HG02943 (cell line): ENCODE measurements around the gene IKBIP.
"Not testable (repeated sequence)": the region's sequence is repeated elsewhere in the genome, so short reads cannot be mapped to it uniquely, and the experiment has no call there.

Experiments used
- ATAC-seq: cut with Tn5 transposase; IDR thresholded peaks from one replicate; pipeline ENCODE4 v1.9.1; 2021; ENCODE audit warnings: mild to moderate bottlenecking, low read depth, moderate library complexity; ENCODE audit not compliant: unreplicated experiment

The IKBIP gene, protein sequence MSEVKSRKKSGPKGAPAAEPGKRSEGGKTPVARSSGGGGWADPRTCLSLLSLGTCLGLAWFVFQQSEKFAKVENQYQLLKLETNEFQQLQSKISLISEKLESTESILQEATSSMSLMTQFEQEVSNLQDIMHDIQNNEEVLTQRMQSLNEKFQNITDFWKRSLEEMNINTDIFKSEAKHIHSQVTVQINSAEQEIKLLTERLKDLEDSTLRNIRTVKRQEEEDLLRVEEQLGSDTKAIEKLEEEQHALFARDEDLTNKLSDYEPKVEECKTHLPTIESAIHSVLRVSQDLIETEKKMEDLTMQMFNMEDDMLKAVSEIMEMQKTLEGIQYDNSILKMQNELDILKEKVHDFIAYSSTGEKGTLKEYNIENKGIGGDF

GRCh38 chr12:98644712-98645571 lies at the start of gene IKBIP, which contains the start of gene APAF1:
Gene IKBIP, minus strand, starts transcription at chr12:98644788. Its CDS starts 87 bp downstream, at chr12:98644701.
Gene APAF1, plus strand, starts transcription at chr12:98645290. Its CDS starts 3,070 bp downstream, at chr12:98648360.
- peak; percentile 86 for ATAC-seq

DNA sequence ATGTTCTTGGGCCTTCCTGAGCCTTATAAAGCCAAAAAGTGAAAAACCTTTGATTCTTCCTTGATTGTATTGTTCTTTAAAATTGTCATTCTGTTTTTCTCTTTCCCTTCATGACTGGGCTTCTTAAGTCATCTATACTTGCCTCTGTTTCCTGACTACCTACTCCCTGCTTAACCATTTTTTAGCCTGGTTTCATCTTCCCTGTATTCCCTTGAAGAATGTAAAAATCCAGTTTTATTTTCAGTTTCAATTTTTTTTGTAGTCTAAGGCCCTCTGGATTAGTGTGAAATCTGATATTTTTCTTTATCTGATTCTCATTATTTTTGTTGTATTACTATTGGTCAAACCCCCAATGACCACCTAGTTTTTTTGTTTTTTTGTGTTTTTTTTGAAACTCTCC lies 46.8 kb upstream of the IKBIP start:
- ATAC-seq: no peak

DNA sequence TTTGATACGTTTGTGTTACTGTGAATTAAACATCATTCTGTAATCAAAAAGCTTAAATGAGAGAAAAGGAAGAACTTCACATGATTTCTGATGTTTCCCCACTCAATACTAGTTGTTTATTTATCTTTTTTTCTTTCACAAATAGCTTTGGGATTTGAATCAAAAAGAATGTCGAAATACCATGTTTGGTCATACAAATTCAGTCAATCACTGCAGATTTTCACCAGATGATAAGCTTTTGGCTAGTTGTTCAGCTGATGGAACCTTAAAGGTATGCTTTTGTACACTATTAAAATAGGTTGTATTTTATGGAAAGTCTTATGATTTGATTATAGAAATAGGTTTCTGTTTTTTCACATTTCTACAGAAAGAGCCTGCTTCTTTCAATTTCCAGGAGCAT lies 42.0 kb upstream of the IKBIP start:
- no peak for ATAC-seq

GRCh38 chr12:98684199-98684598 lies 39.6 kb upstream of the IKBIP start:
- no peak for ATAC-seq

DNA sequence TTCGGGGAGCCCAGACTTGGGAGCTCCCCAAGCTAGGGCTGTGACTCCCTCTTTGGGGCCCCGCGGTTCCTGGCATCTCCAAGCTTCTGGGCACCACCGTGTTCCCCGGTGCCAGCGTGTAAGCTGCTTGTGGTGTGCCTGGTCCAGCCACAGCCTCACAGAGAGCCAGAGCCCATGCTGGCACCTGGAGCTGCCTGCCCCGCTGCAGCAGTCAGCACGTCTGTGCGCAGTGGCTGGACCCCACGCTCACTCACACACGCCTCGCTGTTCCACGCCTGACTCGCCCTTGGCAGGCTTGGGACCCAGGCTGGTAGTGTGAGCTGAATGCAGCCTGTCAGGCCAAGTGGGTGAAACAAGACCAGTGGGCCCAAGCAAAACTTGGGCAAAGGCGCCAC lies 35.0 kb upstream of the IKBIP start:
- no peak for ATAC-seq

DNA sequence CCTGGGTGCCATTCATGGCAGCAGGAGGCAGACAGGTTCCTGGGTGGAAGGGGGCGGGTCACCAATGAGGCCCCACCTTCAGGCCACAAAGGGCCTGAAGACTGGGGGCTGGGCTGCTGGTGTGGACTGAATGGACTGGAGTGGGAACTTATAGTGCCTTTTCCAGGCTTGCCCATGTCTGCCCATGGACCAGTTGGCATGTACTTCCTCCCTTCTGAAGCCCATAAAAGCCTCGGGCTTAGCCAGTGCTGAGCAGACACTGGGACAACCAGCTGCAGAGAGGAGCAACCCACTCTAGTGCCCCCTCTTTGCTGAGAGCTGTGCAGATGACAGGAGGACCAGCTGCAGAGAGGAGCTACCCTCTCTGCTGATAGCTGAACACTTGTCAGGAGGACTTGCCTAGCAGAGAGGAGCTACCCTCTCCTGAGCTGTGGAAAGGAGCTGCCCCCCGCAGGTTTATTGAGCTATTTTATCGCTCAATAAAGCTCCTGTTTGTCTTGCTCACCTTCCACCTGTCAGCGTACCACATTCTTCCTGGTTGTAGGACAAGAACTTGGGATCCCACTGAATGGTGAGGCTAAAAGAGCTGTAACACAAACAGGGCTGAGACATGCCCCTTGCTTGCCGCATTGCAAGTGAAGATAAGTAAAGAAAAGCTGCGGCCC lies 34.5 kb upstream of the IKBIP start:
- no peak for ATAC-seq

GRCh38 chr12:98678236-98678945 lies 33.8 kb upstream of the IKBIP start:
- no peak for ATAC-seq

DNA sequence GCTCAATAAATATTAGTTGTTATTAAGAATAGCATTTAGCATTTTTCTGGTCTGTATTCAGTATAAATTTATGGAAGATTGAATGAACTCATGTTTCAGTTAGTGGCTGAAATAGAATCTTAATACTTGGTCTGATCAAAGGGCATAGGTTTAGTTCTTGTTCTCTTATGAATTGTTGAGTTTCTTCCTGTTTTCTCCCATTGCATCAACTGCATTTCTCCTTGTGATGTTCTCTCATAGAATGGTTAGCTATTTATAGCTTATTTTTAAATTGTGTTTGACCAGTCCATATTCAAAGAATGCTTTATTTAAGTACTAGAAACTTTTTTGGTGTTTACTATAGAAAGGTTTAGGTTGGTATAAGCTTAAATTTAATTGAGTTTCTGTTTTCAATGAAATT lies 30.3 kb upstream of the IKBIP start:
- ATAC-seq: no peak

GRCh38 chr12:98671459-98671858 lies 26.9 kb upstream of the IKBIP start:
- ATAC-seq: no peak

DNA sequence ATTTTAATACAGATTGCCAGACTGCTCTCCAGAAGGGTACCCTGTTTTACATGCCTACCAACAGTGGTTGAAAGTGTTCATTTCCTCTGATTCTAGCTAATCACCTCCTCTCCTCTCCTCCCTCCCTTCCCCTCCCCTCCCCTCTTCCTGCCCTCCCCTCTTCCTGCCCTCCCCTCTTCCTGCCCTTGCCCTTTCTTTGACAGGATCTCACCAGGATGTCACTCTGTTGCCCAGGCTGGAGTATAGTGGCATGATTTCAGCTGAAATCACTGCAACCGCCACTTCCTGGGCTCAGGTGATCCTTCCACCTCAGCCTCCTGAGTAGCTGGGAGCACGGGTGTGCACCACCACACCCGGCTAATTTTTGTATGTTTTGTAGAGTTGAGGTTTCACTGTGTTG lies 25.2 kb upstream of the IKBIP start:
- no peak for ATAC-seq

GRCh38 chr12:98660521-98660920 lies 15.9 kb upstream of the IKBIP start:
- no peak for ATAC-seq

- no peak for ATAC-seq
Measured at GRCh38 chr12:98656289-98657101, 11.9 kb upstream of the IKBIP start.

GRCh38 chr12:98653866-98654493 lies 9.4 kb upstream of the IKBIP start:
- ATAC-seq: no peak

GRCh38 chr12:98651328-98651727 lies 6.7 kb upstream of the IKBIP start:
- no peak for ATAC-seq

DNA sequence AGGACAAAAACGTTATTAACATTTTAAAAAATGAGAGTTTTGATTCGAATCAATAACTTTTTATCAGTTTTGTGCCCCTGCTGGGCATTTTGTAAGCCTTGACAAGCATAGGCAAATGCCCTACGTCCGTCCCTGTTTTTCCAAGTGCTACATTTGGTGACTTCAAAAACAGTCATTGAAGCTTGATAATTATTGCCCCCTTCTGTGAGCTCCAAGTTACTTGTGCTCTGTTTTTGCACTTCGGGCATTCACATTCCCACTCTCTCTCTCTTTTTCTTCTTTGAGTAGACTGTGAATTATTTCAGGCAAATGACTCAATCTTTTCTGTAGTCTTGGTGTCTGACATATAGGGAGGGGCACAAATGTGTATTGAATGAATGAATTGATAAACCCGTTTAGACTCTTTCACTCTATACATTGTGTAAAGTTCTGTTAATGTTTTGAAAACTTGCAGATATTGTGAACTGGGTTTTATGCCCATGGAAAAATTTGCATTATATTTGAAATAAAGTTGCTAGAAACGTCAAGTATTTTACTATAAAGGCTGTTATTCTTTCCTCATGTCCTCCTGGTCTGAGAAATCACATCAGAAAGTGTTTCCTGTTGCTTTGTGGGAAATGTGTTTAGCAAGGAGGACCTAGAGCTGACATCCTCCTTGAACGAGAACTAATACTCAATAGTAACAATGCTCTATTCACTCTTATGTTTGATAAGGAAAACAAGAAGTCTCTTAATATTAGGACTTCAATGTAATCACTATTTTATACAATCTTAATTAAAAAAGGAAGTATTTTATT lies 1.9 kb upstream of the IKBIP start:
- ATAC-seq: no peak

DNA sequence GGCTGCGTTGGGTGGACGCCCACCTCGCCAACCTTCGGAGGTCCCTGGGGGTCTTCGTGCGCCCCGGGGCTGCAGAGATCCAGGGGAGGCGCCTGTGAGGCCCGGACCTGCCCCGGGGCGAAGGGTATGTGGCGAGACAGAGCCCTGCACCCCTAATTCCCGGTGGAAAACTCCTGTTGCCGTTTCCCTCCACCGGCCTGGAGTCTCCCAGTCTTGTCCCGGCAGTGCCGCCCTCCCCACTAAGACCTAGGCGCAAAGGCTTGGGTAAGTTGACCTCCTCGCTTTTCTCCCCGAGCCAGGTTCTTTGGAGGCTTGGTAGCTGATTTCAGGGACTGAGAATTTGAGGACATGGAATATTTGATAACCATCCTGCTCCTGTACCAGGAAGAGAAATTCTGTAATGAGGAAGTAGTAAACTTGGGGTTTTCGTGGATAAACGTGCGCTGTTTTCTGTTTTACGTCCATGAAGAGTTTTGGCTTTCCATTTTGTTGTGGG lies 1.0 kb upstream of the IKBIP start:
- ATAC-seq: no peak

- ATAC-seq: peak; percentile 24
Measured at GRCh38 chr12:98644433-98644711, 216 bp downstream of the IKBIP start.

DNA sequence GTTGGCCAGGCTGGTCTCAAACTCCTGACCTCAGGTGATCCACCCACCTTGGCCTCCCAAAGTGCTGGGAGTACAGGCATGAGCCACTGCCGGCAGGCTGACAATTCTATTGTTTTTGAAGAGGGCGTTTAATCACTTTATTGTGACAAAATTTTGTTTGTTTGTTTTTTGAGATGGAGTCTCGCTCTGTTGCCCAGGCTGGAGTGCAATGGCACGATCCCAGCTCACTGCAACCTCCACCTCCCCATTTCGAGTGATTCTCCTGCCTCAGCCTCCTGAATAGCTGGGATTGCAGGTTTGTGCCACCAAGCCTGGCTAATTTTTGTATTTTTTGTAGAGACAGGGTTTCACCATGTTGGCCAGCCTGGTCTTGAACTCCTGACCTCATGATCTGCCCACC lies 1.8 kb downstream of the IKBIP start:
- not testable (repeated sequence) for ATAC-seq
